DOHH2 (cell line): ENCODE data around the gene MEX3C.

Experiments
- H3F3A ChIP-seq: fragments of 200-600 bp; sonication (generic), shearing (Covaris generic); 2 replicates; pipeline ENCODE4 v1.6.0; 2016; ENCODE audit warnings: antibody characterized with exemption, mild to moderate bottlenecking; ENCODE audit not compliant: control insufficient read depth, insufficient read depth
- H3K27ac ChIP-seq: fragments of 200-600 bp; sonication (generic); 2 replicates; pipeline ENCODE4 v1.5.1; 2014; ENCODE audit warnings: low read depth, mild to moderate bottlenecking, low read length, moderate library complexity
- H3K27me3 ChIP-seq: fragments of 200-600 bp; sonication (generic); 2 replicates; pipeline ENCODE4 v1.6.1; 2014; ENCODE audit warnings: mild to moderate bottlenecking, low read length, mixed read lengths; ENCODE audit not compliant: control insufficient read depth
- H3K36me3 ChIP-seq: fragments of 200-600 bp; sonication (generic); 2 replicates; pipeline ENCODE4 v1.6.1; 2014; ENCODE audit warnings: mild to moderate bottlenecking, low read length, moderate library complexity, mixed read lengths; ENCODE audit not compliant: control insufficient read depth
- H3K4me1 ChIP-seq: fragments of 200-600 bp; sonication (generic); 2 replicates; pipeline ENCODE4 v1.6.1; 2014; ENCODE audit warnings: mild to moderate bottlenecking, low read length, mixed read lengths; ENCODE audit not compliant: control insufficient read depth
- H3K4me2 ChIP-seq: fragments of 200-600 bp; sonication (generic); 2 replicates; pipeline ENCODE4 v1.6.0; 2014; ENCODE audit warnings: mild to moderate bottlenecking, low read length, moderate library complexity
- H3K4me3 ChIP-seq: fragments of 200-600 bp; sonication (generic); 2 replicates; pipeline ENCODE4 v1.5.1; 2014; ENCODE audit warnings: mild to moderate bottlenecking, low read length, mixed read lengths
- H3K79me2 ChIP-seq: fragments of 200-600 bp; sonication (generic); 2 replicates; pipeline ENCODE4 v1.6.1; 2014; ENCODE audit warnings: mild to moderate bottlenecking, low read length, mixed read lengths; ENCODE audit not compliant: control insufficient read depth
- H3K9me2 ChIP-seq: fragments of 200-600 bp; sonication (generic); replicated peaks from 2 replicates; pipeline ENCODE4 v1.6.1; 2014; ENCODE audit warnings: mild to moderate bottlenecking, low read length, mixed read lengths; ENCODE audit not compliant: control insufficient read depth
- H3K9me3 ChIP-seq: fragments of 200-600 bp; sonication (generic); 2 replicates; pipeline ENCODE4 v1.6.1; 2014; ENCODE audit warnings: antibody characterized with exemption, low read length, mixed read lengths; ENCODE audit not compliant: control insufficient read depth, insufficient read depth
- H4K20me1 ChIP-seq: fragments of 200-600 bp; sonication (generic); 2 replicates; pipeline ENCODE4 v1.6.0; 2014; ENCODE audit warnings: low read depth, mild to moderate bottlenecking, antibody characterized with exemption, low read length, moderate library complexity; ENCODE audit not compliant: control insufficient read depth, insufficient read depth
- EZH2phosphoT487 ChIP-seq: fragments of 200-600 bp; sonication (generic); IDR thresholded peaks from 2 replicates; pipeline ENCODE4 v1.6.1; 2017; ENCODE audit warnings: borderline replicate concordance, mild to moderate bottlenecking, antibody characterized with exemption, low read length, moderate library complexity, mixed read lengths
- TF ChIP-seq, protein P1 (sequence below): fragments of 200-600 bp; sonication (generic); IDR thresholded peaks from one replicate; pipeline ENCODE4 v1.5.1; 2014; ENCODE audit warnings: antibody characterized with exemption, mild to moderate bottlenecking, low read depth, low read length; ENCODE audit not compliant: poor library complexity, severe bottlenecking

Gene MEX3C

DNA sequence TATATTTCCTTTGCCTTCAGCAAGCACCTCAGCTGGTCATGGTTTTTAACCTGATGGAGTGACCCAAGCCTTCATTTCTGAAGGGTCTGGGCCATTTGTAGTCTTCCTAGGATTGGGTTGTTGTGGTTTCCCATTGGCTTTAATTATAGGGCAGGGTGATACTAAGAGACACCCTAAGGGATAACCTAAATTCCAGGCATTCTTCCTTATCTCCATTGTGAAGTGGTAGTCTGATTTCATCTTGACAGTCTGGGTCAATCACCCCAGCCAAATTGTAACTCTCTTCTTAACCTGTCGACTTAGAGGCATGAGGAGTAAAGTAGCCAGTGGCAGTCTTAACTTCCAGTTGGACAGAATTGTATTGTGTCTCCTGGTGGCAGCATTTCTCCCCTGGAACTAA is 30.2 kb upstream of the MEX3C start:
- H3K36me3 ChIP-seq, result no peaks in the 10 kb centered on the region
- H4K20me1 ChIP-seq, result no peaks in the 10 kb centered on the region
- 0 out of 2 replicates have a peak, but pooled peaks cover 8% of the 10 kb centered on the region for H3K27me3 ChIP-seq
- no peak overlapping the region for H3K4me2 ChIP-seq
- H3F3A ChIP-seq, result no peaks in the 10 kb centered on the region
- H3K79me2 ChIP-seq, result no peaks in the 10 kb centered on the region
- no peaks in the 10 kb centered on the region for H3K9me3 ChIP-seq
- no peak for TF ChIP-seq EZH2phosphoT487
- TF ChIP-seq, protein P1, sequence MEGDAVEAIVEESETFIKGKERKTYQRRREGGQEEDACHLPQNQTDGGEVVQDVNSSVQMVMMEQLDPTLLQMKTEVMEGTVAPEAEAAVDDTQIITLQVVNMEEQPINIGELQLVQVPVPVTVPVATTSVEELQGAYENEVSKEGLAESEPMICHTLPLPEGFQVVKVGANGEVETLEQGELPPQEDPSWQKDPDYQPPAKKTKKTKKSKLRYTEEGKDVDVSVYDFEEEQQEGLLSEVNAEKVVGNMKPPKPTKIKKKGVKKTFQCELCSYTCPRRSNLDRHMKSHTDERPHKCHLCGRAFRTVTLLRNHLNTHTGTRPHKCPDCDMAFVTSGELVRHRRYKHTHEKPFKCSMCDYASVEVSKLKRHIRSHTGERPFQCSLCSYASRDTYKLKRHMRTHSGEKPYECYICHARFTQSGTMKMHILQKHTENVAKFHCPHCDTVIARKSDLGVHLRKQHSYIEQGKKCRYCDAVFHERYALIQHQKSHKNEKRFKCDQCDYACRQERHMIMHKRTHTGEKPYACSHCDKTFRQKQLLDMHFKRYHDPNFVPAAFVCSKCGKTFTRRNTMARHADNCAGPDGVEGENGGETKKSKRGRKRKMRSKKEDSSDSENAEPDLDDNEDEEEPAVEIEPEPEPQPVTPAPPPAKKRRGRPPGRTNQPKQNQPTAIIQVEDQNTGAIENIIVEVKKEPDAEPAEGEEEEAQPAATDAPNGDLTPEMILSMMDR, result no peak
- no peak overlapping the region for H3K4me3 ChIP-seq
- no peak overlapping the region for H3K27ac ChIP-seq
- H3K9me2 ChIP-seq, result no peaks in the 10 kb centered on the region
- no peaks in the 10 kb centered on the region for H3K4me1 ChIP-seq

DNA sequence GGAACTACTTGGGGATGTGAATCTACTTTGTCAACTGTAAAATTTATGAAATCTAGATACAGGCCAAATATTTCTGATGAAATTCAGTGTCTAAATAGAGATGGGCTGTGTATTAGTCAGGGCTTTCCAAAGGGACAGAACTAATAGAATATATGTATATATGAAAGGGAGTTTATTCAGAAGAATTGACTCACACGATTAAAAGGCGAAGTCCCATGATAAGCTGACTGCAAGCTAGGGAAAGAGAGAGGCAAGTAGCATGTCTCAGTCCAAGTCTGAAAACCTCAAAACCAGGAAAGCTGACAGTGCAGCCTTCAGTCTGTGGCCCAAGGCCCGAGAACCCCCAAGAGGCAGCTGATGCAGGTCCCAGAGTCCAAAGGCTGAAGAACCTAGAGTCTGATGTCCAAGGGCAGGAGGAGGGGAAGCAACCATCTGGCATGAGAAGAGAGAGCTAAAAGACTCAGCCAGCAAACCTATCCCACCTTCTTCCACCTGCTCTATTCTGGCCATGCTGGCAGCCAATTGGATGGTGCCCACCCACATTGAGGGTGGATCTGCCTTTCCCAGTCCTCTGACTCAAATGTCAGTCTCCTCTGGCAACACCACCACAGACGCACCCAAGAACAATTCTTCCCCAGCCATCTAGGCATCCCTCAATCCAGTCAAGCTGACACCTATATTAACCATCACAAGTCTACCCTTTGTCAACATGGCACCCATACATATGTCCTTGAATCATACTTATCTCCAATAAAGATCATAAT is 29.3 kb upstream of the MEX3C start:
- Histone ChIP-seq H3K9me3 (no peaks in the 10 kb centered on the region), H3K4me1 (no peaks in the 10 kb centered on the region), H3K9me2 (no peaks in the 10 kb centered on the region), H3K27me3 (peaks cover 8% of the 10 kb centered on the region; the same call in 1 of the 2 replicates), H3F3A (no peaks in the 10 kb centered on the region), H3K36me3 (no peaks in the 10 kb centered on the region), H4K20me1 (no peaks in the 10 kb centered on the region), H3K79me2 (no peaks in the 10 kb centered on the region), H3K4me2 (no peak overlapping the region), H3K4me3 (no peak overlapping the region), H3K27ac (no peak overlapping the region)
- TF ChIP-seq, protein P1, result no peak
- TF ChIP-seq EZH2phosphoT487, result no peak

DNA sequence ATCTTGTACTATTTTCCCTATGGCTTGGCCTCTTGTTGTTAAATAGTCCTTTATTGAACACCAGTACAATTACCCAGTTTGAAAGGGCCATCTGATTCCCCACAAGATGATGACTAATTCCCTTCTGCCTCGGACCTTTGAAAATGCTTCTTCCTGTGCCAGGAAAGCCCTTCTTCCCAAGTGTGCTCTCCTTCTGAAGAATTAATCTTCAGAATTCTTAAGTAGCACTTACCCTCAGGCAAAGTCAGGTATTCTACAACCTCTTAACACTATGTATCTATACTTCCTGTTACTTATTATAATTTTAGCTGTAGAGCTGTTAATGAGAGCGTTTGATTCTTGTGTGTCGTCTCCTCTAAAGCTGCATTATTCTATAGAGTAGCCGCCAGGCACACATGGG is 28.6 kb upstream of the MEX3C start:
- no peaks in the 10 kb centered on the region for H3F3A ChIP-seq
- no peaks in the 10 kb centered on the region for H3K79me2 ChIP-seq
- H3K27me3 ChIP-seq, result peaks cover 2% of the 10 kb centered on the region; the same call in 1 of the 2 replicates
- H3K36me3 ChIP-seq, result no peaks in the 10 kb centered on the region
- H3K4me1 ChIP-seq, result no peaks in the 10 kb centered on the region
- TF ChIP-seq, protein P1, result no peak
- TF ChIP-seq EZH2phosphoT487, result no peak
- no peaks in the 10 kb centered on the region for H4K20me1 ChIP-seq
- H3K9me3 ChIP-seq, result no peaks in the 10 kb centered on the region
- H3K27ac ChIP-seq, result no peak overlapping the region
- H3K4me3 ChIP-seq, result no peak overlapping the region
- no peaks in the 10 kb centered on the region for H3K9me2 ChIP-seq
- H3K4me2 ChIP-seq, result no peak overlapping the region
